Common myeloid progenitor, CD34-positive (primary cell): ENCODE measurements around the gene HDAC9.

Experiments used
- CTCF ChIA-PET: fragments of 350-600 bp; sonication (Branson Sonifier 250); formaldehyde crosslinking; loops from one replicate; lab custom pipeline; 2021; ENCODE audit warnings: antibody characterized with exemption; lab: Charles Lee
- POLR2A ChIA-PET: fragments of 350-600 bp; sonication (Branson Sonifier 250); formaldehyde crosslinking; loops from one replicate; lab custom pipeline; 2021; ENCODE audit warnings: antibody characterized with exemption; lab: Charles Lee
- DNase-seq, 3 donors: peaks; one replicate each; pipeline versions ENCODE4 v3.0.0 to v3.0.0-alpha.2; 2013
- H3K27ac ChIP-seq, 2 experiments: 1 replicate in 1 of 2; 2 replicates in 1 of 2; pipeline ENCODE4 v1.7.0; 2013; ENCODE audit warnings: inconsistent platforms in 2 of 2, low read length in 2 of 2, mild to moderate bottlenecking in 2 of 2, low read depth in 1 of 2, moderate library complexity in 1 of 2; ENCODE audit not compliant: severe bottlenecking in 2 of 2, insufficient read depth in 1 of 2, poor library complexity in 1 of 2
- H3K27me3 ChIP-seq, 5 experiments: replicated peaks in 2 of 5; 1 replicate in 3 of 5; 2 replicates in 2 of 5; pipeline versions ENCODE4 v1.6.1 to v1.7.0; 2013; ENCODE audit warnings: low read length in 4 of 5, mild to moderate bottlenecking in 2 of 5, moderate library complexity in 2 of 5, inconsistent platforms in 1 of 5; ENCODE audit not compliant: insufficient read depth in 5 of 5, control insufficient read depth in 4 of 5
- H3K36me3 ChIP-seq, 4 experiments: 1 replicate in 2 of 4; 2 replicates in 2 of 4; pipeline versions ENCODE4 v1.6.1 to v1.7.0; 2013; ENCODE audit warnings: low read length in 3 of 4, control low read depth in 1 of 4, mild to moderate bottlenecking in 1 of 4; ENCODE audit not compliant: control insufficient read depth in 4 of 4, insufficient read depth in 4 of 4
- H3K4me1 ChIP-seq, 4 experiments: 1 replicate in 3 of 4; 2 replicates in 1 of 4; pipeline versions ENCODE4 v1.6.1 to v1.7.1; 2013; ENCODE audit warnings: low read length in 3 of 4, mild to moderate bottlenecking in 3 of 4, control low read depth in 1 of 4, inconsistent platforms in 1 of 4, moderate library complexity in 1 of 4; ENCODE audit not compliant: control insufficient read depth in 4 of 4, insufficient read depth in 4 of 4; ENCODE audit errors: control extremely low read depth in 1 of 4
- H3K4me3 ChIP-seq, 7 experiments: 1 replicate in 4 of 7; 2 replicates in 3 of 7; pipeline versions ENCODE4 v1.5.1 to v1.7.0; 2013; ENCODE audit warnings: mild to moderate bottlenecking in 7 of 7, low read length in 6 of 7, moderate library complexity in 6 of 7, inconsistent platforms in 2 of 7, low read depth in 2 of 7, control low read depth in 1 of 7; ENCODE audit not compliant: insufficient read depth in 4 of 7, control insufficient read depth in 1 of 7; ENCODE audit errors: extremely low read depth in 1 of 7
- H3K9me3 ChIP-seq, 5 experiments: 1 replicate in 4 of 5; 2 replicates in 1 of 5; pipeline versions ENCODE4 v1.6.1 to v1.7.1; 2013; ENCODE audit warnings: low read length in 4 of 5, mild to moderate bottlenecking in 2 of 5, inconsistent platforms in 1 of 5, low read depth in 1 of 5, moderate library complexity in 1 of 5; ENCODE audit not compliant: control insufficient read depth in 4 of 5, insufficient read depth in 2 of 5; ENCODE audit errors: control extremely low read depth in 1 of 5
- WGBS: methylation state at CpG from one replicate; pipeline ENCODE4 v1.1.5; 2013; ENCODE audit not compliant: insufficient coverage; 5-methylcytosine and 5-hydroxymethylcytosine counted together

The HDAC9 gene

DNA sequence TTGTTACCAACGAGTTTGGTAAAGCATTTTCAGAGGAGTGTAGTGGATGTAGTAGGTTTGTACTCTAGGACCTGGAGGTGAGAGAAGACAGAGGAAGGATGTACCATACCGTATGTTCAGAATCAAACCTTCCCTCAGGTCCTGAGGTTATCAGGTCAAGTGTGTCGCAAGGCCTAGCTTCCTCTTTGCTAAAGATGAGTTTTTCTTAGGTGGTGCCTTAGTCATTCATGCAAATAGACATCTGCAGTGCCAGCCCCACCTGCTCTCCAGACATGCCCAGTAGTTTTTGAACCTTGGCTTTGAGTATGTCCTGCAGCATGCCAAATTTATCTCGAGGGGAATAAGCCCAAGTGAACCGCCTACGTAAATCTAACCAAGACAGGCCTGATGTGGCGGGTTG lies 71.3 kb downstream of the HDAC9 start:
- H3K4me3 ChIP-seq = no peak overlapping the region
- no peak overlapping the region for H3K27ac ChIP-seq
- no peaks in the 10 kb centered on the region for H3K36me3 ChIP-seq
- ChIA-PET POLR2A (no interaction called here), CTCF (interaction anchor here (0.8 to 10.8 kb wide), 2 partner anchors 216 to 351 kb away, joined by 3 to 100 read pairs; no protein-coding TSS in a partner anchor)
- H3K9me3 ChIP-seq = no peaks in the 10 kb centered on the region
- 84% methylated on average over 7 of the region's 7 CpGs for WGBS
- DNase-seq = peak in 2 of 3 donors; percentile 47 to 67
- H3K27me3 ChIP-seq = no peaks in the 10 kb centered on the region
- no peaks in the 10 kb centered on the region for H3K4me1 ChIP-seq

DNA sequence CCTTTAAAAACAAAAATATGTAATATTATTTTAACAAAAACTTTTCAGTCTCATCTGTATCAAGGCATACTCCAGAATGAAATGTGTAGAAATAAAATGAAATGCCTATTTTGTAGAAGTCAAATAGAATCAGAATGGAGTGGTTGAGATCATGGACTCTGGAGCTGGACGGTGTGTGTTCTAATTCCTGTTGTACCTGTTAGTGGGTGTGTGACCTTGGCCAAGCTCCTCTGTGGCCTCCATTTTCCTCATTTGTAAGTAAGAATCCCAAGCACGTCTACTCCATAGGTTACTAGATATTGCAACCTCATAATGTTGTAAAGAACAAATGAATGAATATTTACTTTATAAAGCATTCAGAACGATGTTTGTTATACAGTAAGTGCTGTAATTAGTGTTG lies 74.9 kb downstream of the HDAC9 start:
- POLR2A ChIA-PET = no interaction called here
- CTCF ChIA-PET = interaction anchor here (0.7 to 10.8 kb wide), 6 partner anchors 10 to 890 kb away, joined by 3 to 100 read pairs (median 7); partner anchors contain the start of gene HDAC9
- H3K27ac ChIP-seq = no peak overlapping the region
- H3K4me3 ChIP-seq = no peak overlapping the region
- H3K27me3 ChIP-seq = no peaks in the 10 kb centered on the region
- DNase-seq = no peak
- H3K36me3 ChIP-seq = no peaks in the 10 kb centered on the region
- no peaks in the 10 kb centered on the region for H3K4me1 ChIP-seq
- no CpG with 5 or more reads among the region's 3 CpGs for WGBS
- no peaks in the 10 kb centered on the region for H3K9me3 ChIP-seq

DNA sequence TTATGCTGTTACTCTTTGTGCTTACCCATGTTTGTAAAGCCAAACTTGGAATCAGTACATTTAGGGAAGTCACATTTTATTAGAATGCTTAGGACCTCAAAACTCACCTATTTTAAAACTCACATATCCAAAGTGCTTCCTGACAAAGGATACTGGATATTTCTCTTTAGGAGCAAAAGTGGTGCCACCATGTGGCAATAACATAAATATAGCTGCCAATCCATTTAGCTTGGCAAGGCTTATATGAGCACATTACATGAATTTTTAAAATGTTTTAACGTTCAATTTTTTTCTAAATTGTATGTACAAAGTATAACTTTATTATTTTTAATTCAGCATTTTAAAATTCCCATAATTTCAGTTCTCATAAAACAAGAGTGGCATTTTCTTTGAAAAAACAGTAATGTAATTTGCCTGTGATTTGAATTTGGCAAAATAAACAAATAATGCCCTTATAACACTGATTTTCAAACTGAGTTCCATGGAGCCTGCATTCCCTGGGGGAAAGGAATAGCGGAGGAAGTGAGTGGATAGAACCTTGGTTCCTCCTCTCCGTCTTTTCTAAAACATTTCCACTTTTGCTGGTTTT lies 75.4 kb downstream of the HDAC9 start:
- CTCF ChIA-PET = interaction anchor here (0.7 to 10.8 kb wide), 8 partner anchors 11 to 890 kb away, joined by 3 to 100 read pairs (median 4); no protein-coding TSS in a partner anchor

DNA sequence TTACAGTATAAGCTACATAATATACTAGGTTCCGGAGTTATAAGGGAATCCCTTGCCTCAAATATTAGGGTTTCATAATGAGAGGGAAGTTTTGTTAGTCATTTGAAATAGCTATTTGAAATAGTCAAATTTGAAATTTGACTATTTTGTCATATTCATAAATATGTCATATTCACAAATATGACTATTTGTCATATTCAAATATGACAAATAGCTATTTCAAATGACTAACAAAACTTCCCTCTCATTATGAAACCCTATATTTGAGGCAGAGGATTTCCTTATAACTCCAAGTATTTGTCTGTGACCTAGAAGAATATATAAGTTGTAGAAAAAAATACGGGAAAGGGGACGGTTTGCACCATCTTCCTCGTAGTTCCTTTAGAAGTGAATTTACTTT lies 76.6 kb downstream of the HDAC9 start:
- Histone ChIP-seq H3K4me1 (peaks cover 0 to 2% (median 0%) of the 10 kb centered on the region in 4 experiments), H3K9me3 (no peaks in the 10 kb centered on the region), H3K36me3 (no peaks in the 10 kb centered on the region), H3K27me3 (no peaks in the 10 kb centered on the region), H3K4me3 (no peak overlapping the region), H3K27ac (no peak overlapping the region)
- DNase-seq = no peak
- CTCF ChIA-PET = interaction anchor here (1.0 to 10.8 kb wide), 6 partner anchors 12 to 221 kb away, joined by 3 to 100 read pairs (median 6); no protein-coding TSS in a partner anchor
- no CpG with 5 or more reads among the region's 4 CpGs for WGBS
- POLR2A ChIA-PET = no interaction called here

More for the DNA sequence above, 75.4 kb downstream of the HDAC9 start:
- no peak overlapping the region for H3K4me3 ChIP-seq
- WGBS = no CpG with 5 or more reads among the region's 3 CpGs
- peak; percentile 22 to 36 (median 28) for DNase-seq
- no peak overlapping the region for H3K27ac ChIP-seq
- H3K36me3 ChIP-seq = no peaks in the 10 kb centered on the region
- POLR2A ChIA-PET = interaction anchor here (0.6 kb wide), 1 partner anchor 73 kb away, joined by 3 read pairs; no protein-coding TSS in a partner anchor
- no peaks in the 10 kb centered on the region for H3K27me3 ChIP-seq
- no peaks in the 10 kb centered on the region for H3K9me3 ChIP-seq
- no peaks in the 10 kb centered on the region for H3K4me1 ChIP-seq

DNA sequence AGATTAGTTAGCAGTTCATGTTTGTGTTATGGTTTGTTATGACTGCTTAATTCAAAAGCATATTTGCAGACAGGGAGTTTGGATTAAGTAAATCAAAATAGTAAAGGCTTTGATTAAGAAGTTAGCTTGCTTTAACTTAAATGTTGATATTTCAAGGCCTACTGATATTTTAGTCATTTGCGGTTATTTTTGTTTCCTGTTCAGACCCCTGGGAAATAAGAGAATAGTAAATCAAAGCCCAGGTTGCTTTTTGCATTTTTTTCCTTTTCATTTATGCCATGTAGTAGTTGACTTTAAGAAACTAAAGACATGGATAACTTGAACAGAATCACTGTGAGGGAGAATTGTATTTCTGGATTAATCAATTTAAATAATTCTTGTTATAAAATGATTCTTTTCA lies 77.3 kb downstream of the HDAC9 start:
- POLR2A ChIA-PET = no interaction called here
- no peaks in the 10 kb centered on the region for H3K27me3 ChIP-seq
- H3K9me3 ChIP-seq = no peaks in the 10 kb centered on the region
- WGBS = no CpG with 5 or more reads among the region's 1 CpG
- H3K36me3 ChIP-seq = no peaks in the 10 kb centered on the region
- H3K4me3 ChIP-seq = no peak overlapping the region
- H3K4me1 ChIP-seq = peaks cover 0 to 4% (median 0%) of the 10 kb centered on the region in 4 experiments
- CTCF ChIA-PET = interaction anchor here (1.1 to 10.8 kb wide), 5 partner anchors 9 to 222 kb away, joined by 3 to 100 read pairs (median 4); no protein-coding TSS in a partner anchor
- H3K27ac ChIP-seq = no peak overlapping the region
- no peak for DNase-seq

DNA sequence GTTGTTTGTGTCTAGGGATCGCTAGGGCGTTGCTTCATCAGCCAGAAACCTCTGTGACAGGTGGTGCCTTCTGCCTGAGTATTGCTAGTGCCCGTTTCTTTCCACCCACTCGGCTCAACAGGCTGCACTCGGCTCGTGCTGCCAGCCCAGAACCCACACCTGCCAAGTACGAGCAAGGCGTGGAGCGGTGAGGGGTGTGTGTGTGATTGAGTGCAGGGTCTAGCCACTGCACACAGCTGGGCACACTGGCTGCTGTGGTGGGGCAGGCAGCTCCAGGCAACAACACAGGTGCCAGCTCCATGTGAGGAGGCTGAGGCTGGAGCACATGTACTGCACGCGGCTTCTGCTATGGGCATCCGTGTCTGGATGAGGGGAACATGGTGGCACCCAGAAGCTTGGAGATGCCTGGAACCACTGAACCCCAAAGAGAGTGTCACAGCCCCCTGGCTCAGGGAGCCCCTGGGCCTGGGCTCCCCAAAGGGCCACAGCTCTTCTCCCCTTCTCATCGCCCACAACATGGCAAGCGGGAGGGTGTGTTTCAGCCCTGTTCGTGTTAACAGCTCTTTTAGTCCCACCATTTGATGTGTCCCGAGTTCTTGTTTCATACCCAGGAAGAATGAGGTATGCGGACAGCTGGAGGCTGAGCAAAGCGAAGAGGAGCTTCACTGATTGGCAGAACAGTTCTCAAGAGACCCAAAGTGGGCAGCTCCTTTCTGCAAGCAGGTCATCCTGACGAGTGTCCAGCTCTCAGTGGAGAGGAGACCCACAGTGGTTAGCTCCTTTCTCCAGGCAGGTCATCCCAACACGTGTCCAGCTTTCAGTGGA lies 78.1 kb downstream of the HDAC9 start:
- no peak for DNase-seq
- CTCF ChIA-PET = interaction anchor here (0.8 to 10.8 kb wide), 6 partner anchors 8 to 223 kb away, joined by 3 to 100 read pairs (median 4); no protein-coding TSS in a partner anchor
- Histone ChIP-seq H3K4me3 (no peak overlapping the region), H3K36me3 (no peaks in the 10 kb centered on the region), H3K27ac (no peak overlapping the region), H3K4me1 (peaks cover 0 to 4% (median 0%) of the 10 kb centered on the region in 4 experiments), H3K27me3 (no peaks in the 10 kb centered on the region), H3K9me3 (no peaks in the 10 kb centered on the region)
- POLR2A ChIA-PET = no interaction called here
- 98% methylated on average over 16 of the region's 20 CpGs for WGBS
